IgD-negative memory B cell (primary cell): ENCODE measurements around the gene SMC5. TPM values are rescaled to one million over a fixed set of nuclear protein-coding genes. Genes with fewer than 3 reads are reported as not detected.
"Not testable (repeated sequence)": the region's sequence is repeated elsewhere in the genome, so short reads cannot be mapped to it uniquely, and the experiment has no call there.

Experiments
- H3K27ac Mint-ChIP-seq, 3 donors: one replicate each; pipeline ENCODE4 v1.8.0; 2020 to 2022; ENCODE audit warnings: mild to moderate bottlenecking in 3 of 3, mixed read lengths in 3 of 3, moderate library complexity in 1 of 3
- H3K27me3 Mint-ChIP-seq: one replicate; pipeline ENCODE4 v1.8.0; 2021; ENCODE audit warnings: mixed read lengths
- H3K36me3 Mint-ChIP-seq: one replicate; pipeline ENCODE4 v1.8.0; 2020; ENCODE audit warnings: mild to moderate bottlenecking, mixed read lengths
- H3K4me1 Mint-ChIP-seq, 3 donors: one replicate each; pipeline ENCODE4 v1.8.0; 2020 to 2022; ENCODE audit warnings: mixed read lengths in 3 of 3, mild to moderate bottlenecking in 1 of 3
- H3K4me3 Mint-ChIP-seq, 4 donors: one replicate each; pipeline ENCODE4 v1.8.0; 2020 to 2022; ENCODE audit warnings: mild to moderate bottlenecking in 4 of 4, mixed read lengths in 4 of 4, moderate library complexity in 3 of 4
- H3K9me3 Mint-ChIP-seq, 3 donors: one replicate each; pipeline ENCODE4 v1.8.0; 2020 to 2021; ENCODE audit warnings: mixed read lengths in 3 of 3, mild to moderate bottlenecking in 1 of 3
- polyA plus RNA-seq: library from polyadenylated mRNA; unstranded; fragments of 300-500 nt; fragmentation: Illumina TruSeq; gene quantifications from one replicate; pipeline ENCODE4 v1.2.3, GENCODE V29; 2021

The SMC5 gene
- 14.3 TPM for polyA plus RNA-seq

DNA sequence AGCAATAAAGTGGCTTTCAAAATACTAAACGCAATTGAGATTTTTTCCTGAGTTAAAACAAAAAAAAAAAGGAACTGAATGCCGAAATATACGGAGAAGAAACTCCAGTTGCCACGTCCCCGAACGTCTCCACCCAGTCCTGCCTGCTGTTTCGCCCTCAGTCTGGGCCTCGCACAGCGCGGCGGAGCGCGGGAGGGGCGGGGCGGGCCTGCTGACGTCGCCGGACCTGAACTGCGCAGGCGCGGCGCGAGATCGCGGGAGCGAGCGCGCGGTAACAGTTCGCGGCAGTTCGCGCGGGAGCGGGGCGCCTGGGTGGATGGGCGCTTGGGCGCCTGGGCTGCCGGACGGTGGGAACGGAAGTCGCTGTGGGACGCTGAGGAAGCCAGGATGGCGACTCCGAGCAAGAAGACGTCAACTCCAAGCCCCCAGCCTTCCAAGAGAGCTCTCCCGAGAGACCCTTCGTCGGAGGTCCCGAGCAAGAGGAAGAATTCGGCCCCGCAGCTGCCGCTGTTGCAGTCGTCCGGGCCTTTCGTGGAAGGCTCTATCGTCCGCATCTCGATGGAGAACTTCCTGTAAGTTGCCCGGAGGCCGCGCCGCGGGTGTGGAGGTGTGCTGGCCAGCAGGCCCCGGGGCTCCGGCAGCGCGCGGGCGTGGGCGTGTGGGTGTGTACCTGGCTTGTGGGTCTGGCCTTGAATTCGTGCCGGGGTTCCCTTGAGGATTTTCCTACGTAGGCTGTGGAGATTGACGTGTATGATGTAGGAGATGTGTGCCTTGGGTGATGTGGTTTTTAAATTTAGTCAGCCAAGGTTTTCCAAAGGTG lies at the start of gene SMC5:
Gene SMC5 (plus strand): TSS at position 287 of the 820 bp plus-strand sequence. CDS start 101 bp downstream, at position 388.
- H3K9me3 Mint-ChIP-seq: no peaks in the 10 kb centered on the region
- peaks cover 34 to 47% (median 39%) of the 10 kb centered on the region in 3 donors for H3K4me1 Mint-ChIP-seq

DNA sequence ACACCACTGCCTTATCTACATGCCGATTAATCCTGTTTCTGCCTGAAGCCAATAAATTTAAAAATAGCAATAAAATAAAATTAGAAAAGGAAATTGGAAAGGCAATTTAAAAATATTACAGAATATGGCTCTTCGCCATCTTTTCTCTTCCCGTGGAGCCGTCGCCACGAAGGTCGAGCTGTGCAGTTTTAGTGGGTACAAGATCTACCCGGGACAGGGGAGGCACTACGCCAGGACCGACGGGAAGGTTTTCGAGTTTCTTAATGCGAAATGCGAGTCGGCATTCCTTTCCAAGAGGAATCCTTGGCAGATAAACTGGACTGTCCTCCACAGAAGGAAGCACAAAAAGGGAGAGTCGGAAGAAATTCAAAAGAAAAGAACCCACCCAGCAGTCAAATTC lies 41.7 kb upstream of the SMC5 start:
- no peaks in the 10 kb centered on the region for H3K36me3 Mint-ChIP-seq
- H3K27me3 Mint-ChIP-seq: no peaks in the 10 kb centered on the region
- no peak overlapping the region for H3K4me3 Mint-ChIP-seq
- H3K9me3 Mint-ChIP-seq: peaks cover 0 to 6% (median 1%) of the 10 kb centered on the region in 3 donors
- no peaks in the 10 kb centered on the region for H3K4me1 Mint-ChIP-seq
- no peak overlapping the region for H3K27ac Mint-ChIP-seq

More for the DNA sequence above, at the start of gene SMC5:
- peaks cover 3% of the 10 kb centered on the region for H3K27me3 Mint-ChIP-seq
- peaks cover 5% of the 10 kb centered on the region for H3K36me3 Mint-ChIP-seq
- H3K27ac Mint-ChIP-seq: peak within 1 kb of the TSS; percentile 87 to 97 (median 93)
- peak within 1 kb of the TSS; percentile 91 to 97 (median 94) for H3K4me3 Mint-ChIP-seq

DNA sequence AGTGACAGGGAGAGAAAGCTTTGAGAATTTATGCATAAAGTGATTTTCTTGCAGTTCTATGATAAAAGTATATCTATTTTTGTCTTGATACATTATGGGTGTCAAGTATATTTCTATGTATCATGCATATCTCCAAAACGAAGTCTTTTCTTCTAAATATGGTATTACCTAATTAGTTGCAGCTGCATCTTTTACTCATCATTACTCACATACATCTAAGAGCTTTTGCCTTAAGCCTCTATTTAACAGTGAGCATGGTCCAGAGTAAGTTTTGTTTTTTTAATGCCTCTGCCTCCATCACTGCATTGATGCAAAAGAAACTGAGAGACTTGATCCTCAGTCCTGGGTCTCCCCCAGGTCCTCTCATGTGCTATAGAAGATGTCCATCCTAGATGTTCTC lies 40.0 kb upstream of the SMC5 start:
- H3K36me3 Mint-ChIP-seq: no peaks in the 10 kb centered on the region
- H3K9me3 Mint-ChIP-seq: peaks cover 0 to under 1% (median 0%) of the 10 kb centered on the region in 3 donors
- H3K4me3 Mint-ChIP-seq: no peak overlapping the region
- H3K27me3 Mint-ChIP-seq: no peaks in the 10 kb centered on the region
- no peak overlapping the region for H3K27ac Mint-ChIP-seq
- H3K4me1 Mint-ChIP-seq: no peaks in the 10 kb centered on the region

DNA sequence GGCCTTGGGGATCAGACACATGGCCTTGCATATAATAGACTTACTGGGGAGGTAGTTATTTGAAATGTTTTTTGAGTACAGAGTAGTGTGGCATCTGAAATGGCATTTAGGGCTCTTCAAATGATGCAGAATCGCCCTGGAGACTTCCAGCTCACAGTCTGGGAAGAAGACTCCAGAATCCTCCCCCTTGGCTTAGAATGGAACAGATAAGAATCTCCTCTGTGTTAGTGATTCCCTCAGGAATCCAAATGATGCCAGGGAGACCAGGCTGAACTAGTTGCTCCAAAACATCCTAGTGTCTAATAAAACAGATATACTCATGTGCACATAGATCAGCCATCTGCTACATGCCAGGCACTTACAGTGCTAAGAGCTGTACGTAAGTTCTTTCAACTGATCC lies 38.6 kb upstream of the SMC5 start:
- Mint-ChIP-seq H3K4me3 (no peak overlapping the region), H3K27me3 (no peaks in the 10 kb centered on the region), H3K4me1 (no peaks in the 10 kb centered on the region), H3K36me3 (no peaks in the 10 kb centered on the region), H3K27ac (no peak overlapping the region), H3K9me3 (peaks cover 0 to 3% (median 0%) of the 10 kb centered on the region in 3 donors)

DNA sequence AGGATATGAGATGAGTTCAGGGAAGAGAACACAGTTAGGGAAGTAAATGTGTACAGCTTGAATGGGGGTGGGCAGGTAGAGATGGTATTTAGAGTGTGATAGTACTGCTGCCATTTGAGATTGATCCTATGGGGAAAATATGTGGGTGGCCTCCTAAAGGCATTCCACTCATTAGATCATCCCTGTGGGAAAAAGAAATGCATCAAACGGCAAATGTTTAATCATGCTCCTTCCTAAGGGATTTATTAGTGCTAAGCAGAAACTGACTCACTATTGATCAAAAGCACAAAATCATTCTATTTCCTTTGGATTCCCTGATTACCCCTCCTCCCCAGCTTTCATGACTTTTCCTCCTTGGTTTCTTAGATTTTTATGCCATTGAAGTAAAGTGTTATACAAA lies 36.4 kb upstream of the SMC5 start:
- H3K4me3 Mint-ChIP-seq: no peak overlapping the region
- H3K27ac Mint-ChIP-seq: no peak overlapping the region
- H3K36me3 Mint-ChIP-seq: no peaks in the 10 kb centered on the region
- no peaks in the 10 kb centered on the region for H3K4me1 Mint-ChIP-seq
- peaks cover 0 to 3% (median 0%) of the 10 kb centered on the region in 3 donors for H3K9me3 Mint-ChIP-seq
- no peaks in the 10 kb centered on the region for H3K27me3 Mint-ChIP-seq

DNA sequence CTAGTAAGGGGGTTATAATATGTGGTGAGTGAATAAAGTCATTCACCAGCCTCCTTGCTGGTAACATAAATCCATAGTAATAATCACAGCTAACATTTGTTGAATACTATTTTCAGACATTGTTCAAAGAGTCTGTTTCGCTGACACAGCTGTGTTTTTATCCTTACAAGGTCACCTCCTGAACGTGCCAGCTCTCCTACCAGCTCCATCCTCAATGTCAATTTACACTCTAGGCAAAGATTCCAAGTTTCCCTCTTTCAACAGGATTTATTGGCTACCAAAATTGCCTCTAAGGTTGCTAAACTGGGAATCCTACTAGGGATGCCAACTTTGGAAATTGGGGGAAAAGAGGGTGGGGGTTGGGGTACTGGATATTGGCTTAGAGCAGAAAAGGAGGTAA lies 30.7 kb upstream of the SMC5 start:
- Mint-ChIP-seq H3K9me3 (peaks cover 0 to 3% (median 0%) of the 10 kb centered on the region in 3 donors), H3K27ac (no peak overlapping the region), H3K36me3 (peaks cover 2% of the 10 kb centered on the region), H3K27me3 (peaks cover under 1% of the 10 kb centered on the region), H3K4me3 (no peak overlapping the region), H3K4me1 (no peaks in the 10 kb centered on the region)

DNA sequence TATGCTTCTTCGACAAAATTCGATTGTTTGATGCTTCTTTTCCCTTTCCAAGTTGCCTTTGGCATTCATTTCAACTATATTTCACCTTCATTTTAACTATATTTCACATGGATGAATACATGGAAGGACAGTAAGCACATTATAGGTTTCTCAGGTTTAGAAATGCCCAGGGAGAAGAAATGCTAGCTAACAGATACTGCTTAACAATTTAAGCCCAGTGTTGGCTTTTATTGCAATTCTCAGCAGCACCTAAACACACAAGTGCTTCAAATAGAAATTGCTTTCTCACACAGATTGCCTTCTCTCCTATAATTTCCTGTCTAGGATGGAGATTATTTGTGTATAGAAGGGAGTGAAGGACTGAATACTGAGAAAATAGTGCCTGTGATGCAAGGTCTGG lies 30.2 kb upstream of the SMC5 start:
- peaks cover 0 to 3% (median 0%) of the 10 kb centered on the region in 3 donors for H3K9me3 Mint-ChIP-seq
- H3K4me1 Mint-ChIP-seq: no peaks in the 10 kb centered on the region
- no peak overlapping the region for H3K27ac Mint-ChIP-seq
- peaks cover 4% of the 10 kb centered on the region for H3K27me3 Mint-ChIP-seq
- H3K4me3 Mint-ChIP-seq: no peak overlapping the region
- peaks cover 2% of the 10 kb centered on the region for H3K36me3 Mint-ChIP-seq

DNA sequence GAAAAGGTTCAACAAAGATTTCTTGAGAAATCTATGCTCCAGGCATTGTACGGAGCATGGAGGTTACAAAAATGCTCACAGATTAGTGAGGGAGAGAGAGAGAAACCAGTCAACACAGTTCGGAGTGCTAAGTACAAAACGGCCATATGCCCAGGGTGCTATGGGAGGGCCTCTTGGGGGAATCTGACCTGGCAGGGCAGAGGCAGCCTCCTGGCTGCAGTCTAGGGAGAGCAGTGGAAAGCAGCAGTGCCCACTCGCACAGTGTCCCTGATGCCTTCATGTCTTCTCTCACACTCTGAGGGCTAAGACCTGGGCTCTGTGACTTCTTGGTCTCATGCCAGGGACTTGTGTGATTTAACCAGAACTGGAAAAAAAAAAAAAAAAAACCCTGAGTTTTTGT lies 29.8 kb upstream of the SMC5 start:
- Mint-ChIP-seq H3K4me1 (no peaks in the 10 kb centered on the region), H3K9me3 (peaks cover 0 to 7% (median 0%) of the 10 kb centered on the region in 3 donors), H3K27ac (no peak overlapping the region), H3K27me3 (peaks cover 4% of the 10 kb centered on the region), H3K36me3 (peaks cover 2% of the 10 kb centered on the region), H3K4me3 (no peak overlapping the region)

DNA sequence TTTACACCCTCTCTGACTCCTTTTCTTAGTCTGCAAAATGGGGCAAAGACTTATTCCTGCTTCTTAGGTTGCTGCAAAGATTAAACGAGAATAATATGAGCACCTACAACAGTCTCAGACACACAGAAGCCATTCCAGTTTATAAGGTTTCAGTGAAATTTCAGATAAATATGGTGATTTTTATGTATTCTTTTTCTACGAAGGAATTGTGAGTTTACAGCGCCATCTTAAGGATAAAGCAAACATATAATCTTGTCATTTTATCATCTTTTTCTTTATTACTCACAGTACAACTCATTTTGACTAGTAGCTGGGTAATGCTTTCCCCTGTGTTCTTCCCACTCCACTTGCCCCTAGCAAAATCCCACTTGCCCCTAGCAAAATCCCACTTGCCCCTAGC lies 29.2 kb upstream of the SMC5 start:
- Mint-ChIP-seq H3K4me1 (no peaks in the 10 kb centered on the region), H3K27me3 (peaks cover 4% of the 10 kb centered on the region), H3K27ac (no peak overlapping the region), H3K9me3 (peaks cover 0 to 7% (median 0%) of the 10 kb centered on the region in 3 donors), H3K4me3 (no peak overlapping the region), H3K36me3 (peaks cover 3% of the 10 kb centered on the region)

DNA sequence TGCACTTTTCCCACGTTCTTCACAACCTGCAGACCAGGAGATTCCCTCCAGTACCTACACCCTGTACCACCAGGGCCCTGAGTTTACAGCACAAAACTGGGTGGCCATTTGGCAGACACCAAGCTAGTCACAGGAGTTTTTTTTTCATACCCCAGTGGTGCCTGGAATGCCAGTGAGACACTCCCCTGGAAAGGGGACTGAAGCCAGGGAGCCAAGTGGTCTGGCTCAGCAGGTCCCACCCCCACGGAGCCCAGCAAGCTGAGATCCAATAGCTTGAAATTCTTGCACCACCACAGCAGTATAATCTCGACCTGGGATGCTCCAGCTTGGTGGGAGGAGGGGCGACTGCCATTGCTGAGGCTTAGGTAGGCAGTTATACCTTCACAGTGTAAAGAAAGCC lies 26.3 kb upstream of the SMC5 start:
- Mint-ChIP-seq H3K27ac (no peak overlapping the region), H3K4me1 (no peaks in the 10 kb centered on the region), H3K9me3 (peaks cover 0 to 3% (median 1%) of the 10 kb centered on the region in 3 donors), H3K36me3 (peaks cover 4% of the 10 kb centered on the region), H3K27me3 (peaks cover 9% of the 10 kb centered on the region), H3K4me3 (no peak overlapping the region)

DNA sequence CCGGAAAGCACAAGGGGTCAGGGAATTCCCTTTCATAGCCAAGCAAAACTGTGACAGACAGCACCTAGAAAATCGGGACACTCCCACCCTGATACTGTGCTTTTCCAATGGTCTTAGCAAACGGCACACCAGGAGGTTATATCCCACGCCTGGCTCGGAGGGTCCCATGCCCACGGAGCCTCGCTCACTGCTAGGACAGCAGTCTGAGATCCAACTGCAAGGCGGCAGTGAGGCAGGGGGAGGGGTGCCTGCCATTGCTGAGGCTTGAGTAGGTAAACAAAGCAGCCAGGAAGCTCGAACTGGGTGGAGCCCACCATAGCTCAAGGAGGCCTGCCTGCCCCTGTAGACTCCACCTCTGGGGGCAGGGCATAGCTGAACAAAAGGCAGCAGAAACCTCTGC lies 24.6 kb upstream of the SMC5 start:
- H3K9me3 Mint-ChIP-seq, H3K27ac Mint-ChIP-seq, H3K36me3 Mint-ChIP-seq, H3K27me3 Mint-ChIP-seq, H3K4me3 Mint-ChIP-seq, H3K4me1 Mint-ChIP-seq: not testable (repeated sequence)

DNA sequence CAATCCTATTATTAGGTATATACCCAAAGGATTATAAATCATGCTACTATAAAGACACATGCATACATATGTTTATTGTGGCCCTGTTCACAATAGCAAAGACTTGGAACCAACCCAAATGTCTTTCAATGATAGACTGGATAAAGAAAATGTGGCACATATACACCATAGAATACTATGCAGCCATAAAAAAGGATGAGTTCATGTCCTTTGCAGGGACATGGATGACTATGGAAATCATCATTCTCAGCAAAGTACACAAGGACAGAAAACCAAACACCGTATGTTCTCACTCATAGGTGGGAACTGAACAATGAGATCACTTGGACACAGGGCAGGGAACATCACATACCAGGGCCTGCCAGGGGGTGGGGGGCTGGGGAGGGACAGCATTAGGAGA lies 12.8 kb upstream of the SMC5 start:
- not testable (repeated sequence) for H3K9me3 Mint-ChIP-seq, H3K27me3 Mint-ChIP-seq, H3K4me1 Mint-ChIP-seq, H3K36me3 Mint-ChIP-seq, H3K4me3 Mint-ChIP-seq, H3K27ac Mint-ChIP-seq

DNA sequence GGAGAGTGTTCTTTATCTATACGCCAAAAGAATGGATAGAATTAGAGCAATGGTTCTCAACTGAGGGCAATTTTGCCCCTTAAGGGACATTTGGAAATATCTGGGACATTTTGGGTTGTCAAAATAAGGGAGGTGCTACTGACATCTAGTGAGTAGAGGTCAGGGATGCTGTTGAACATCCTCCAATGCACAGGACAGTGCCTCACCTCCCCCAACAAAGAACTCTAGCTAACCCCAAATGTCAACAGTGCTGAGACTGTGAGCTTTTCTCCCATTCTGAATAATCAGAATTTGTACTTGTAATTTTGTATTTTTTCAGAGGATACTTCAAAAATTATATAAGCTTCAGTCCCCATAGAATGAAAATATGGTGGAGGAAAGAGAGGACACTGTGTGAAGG lies 8.6 kb upstream of the SMC5 start:
- peaks cover 2% of the 10 kb centered on the region for H3K36me3 Mint-ChIP-seq
- peaks cover 0 to 2% (median 0%) of the 10 kb centered on the region in 3 donors for H3K9me3 Mint-ChIP-seq
- H3K4me3 Mint-ChIP-seq: no peak overlapping the region
- H3K4me1 Mint-ChIP-seq: no peaks in the 10 kb centered on the region
- H3K27me3 Mint-ChIP-seq: peaks cover 1% of the 10 kb centered on the region
- no peak overlapping the region for H3K27ac Mint-ChIP-seq

DNA sequence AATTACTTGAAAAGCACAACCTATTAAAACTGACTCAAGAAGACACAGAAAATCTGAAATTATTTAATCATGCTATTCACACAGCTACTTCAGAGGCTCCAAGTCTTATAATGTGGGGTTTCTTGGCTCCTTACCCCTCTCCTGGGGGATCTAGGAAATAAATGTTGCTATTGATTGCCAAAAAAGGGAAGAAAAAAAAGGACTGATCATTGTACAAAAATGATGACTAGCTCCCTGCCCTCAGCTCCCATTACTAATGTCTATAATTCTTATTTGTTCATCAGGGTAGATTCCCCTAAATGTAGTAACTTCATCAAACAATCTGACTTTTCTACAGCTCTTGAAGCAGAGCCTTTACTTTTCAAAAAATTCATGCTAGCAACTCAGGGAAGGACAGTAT lies 3.3 kb upstream of the SMC5 start:
- peaks cover 1% of the 10 kb centered on the region for H3K36me3 Mint-ChIP-seq
- peaks cover 14 to 22% (median 16%) of the 10 kb centered on the region in 3 donors for H3K4me1 Mint-ChIP-seq
- peak overlapping the region in 2 of 3 donors; percentile 19 to 40 for H3K27ac Mint-ChIP-seq
- H3K27me3 Mint-ChIP-seq: peaks cover 3% of the 10 kb centered on the region
- no peaks in the 10 kb centered on the region for H3K9me3 Mint-ChIP-seq
- peak overlapping the region in 1 of 4 donors; percentile 50 for H3K4me3 Mint-ChIP-seq

DNA sequence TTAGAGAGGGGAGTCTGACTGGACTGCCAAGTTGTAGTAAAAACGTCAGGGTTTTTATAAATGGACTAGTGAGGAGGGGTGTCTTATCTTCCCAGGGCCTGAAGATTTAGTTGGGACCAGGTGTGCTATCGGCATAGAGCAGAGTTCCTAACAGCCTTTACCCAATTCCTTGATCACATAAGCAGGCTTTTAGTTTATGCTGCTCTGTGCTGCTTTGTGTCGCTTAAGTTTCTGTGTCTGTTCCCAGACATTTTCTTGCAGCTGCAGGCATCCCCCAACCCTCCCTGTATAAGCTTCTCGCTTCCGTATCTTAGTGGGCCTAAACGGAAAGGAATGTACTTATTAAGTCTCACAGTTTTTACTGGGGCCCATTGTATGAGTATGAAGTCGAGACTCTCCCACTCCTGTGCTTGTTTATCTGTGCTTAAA lies 2.6 kb upstream of the SMC5 start:
- H3K9me3 Mint-ChIP-seq: no peaks in the 10 kb centered on the region
- H3K27me3 Mint-ChIP-seq: peaks cover 3% of the 10 kb centered on the region
- peaks cover 2% of the 10 kb centered on the region for H3K36me3 Mint-ChIP-seq
- peaks cover 20 to 29% (median 23%) of the 10 kb centered on the region in 3 donors for H3K4me1 Mint-ChIP-seq
- H3K4me3 Mint-ChIP-seq: peak overlapping the region in 2 of 4 donors; percentile 50 to 53
- H3K27ac Mint-ChIP-seq: peak overlapping the region in 1 of 3 donors; percentile 40

DNA sequence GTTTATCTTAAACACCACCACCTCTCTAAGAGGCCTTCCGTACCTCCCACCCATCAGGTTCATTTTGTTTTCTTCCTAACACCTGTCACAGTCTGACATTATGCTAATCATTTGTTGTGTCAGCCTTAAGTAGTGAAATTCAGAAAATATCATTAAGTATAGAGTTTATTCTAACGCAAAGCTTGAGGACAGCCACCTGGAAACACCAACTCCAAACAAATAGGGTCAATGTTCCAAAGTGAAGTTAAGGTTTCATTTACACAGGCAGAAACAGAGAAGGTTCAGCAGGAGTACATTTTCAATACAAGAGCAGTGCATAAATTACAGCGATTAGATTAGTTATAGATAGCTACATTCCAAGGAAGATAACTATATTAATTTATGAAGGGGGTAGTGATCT lies 1.3 kb upstream of the SMC5 start:
- Mint-ChIP-seq H3K27me3 (peaks cover 3% of the 10 kb centered on the region), H3K36me3 (peaks cover 5% of the 10 kb centered on the region), H3K27ac (peak overlapping the region in 2 of 3 donors; percentile 87 to 93), H3K4me1 (peaks cover 33 to 42% (median 37%) of the 10 kb centered on the region in 3 donors), H3K9me3 (no peaks in the 10 kb centered on the region), H3K4me3 (peak overlapping the region in 3 of 4 donors; percentile 15 to 97 (median 91))
